Adipocyte (in vitro differentiated cells): Measurements from ENCODE around the gene LY6G5B.

Experiments used
- DNase-seq: peaks from one replicate; pipeline ENCODE4 v3.0.0-alpha.2; 2015; ENCODE audit warnings: low read depth
- H3K27me3 ChIP-seq: replicated peaks from 2 replicates; pipeline ENCODE4 v1.7.0; 2013; ENCODE audit warnings: mild to moderate bottlenecking, low read length, moderate library complexity; ENCODE audit not compliant: control insufficient read depth, insufficient read depth
- H3K36me3 ChIP-seq: 2 replicates; pipeline ENCODE4 v1.7.0; 2013; ENCODE audit warnings: low read length, mild to moderate bottlenecking, moderate library complexity; ENCODE audit not compliant: control insufficient read depth, insufficient read depth, severe bottlenecking
- H3K4me1 ChIP-seq: 2 replicates; pipeline ENCODE4 v1.7.0; 2013; ENCODE audit warnings: mild to moderate bottlenecking, low read length, moderate library complexity; ENCODE audit not compliant: control insufficient read depth, insufficient read depth
- H3K4me3 ChIP-seq: 2 replicates; pipeline ENCODE4 v1.7.0; 2013; ENCODE audit warnings: mild to moderate bottlenecking, low read length, moderate library complexity
- H3K9ac ChIP-seq: 2 replicates; pipeline ENCODE4 v1.7.0; 2013; ENCODE audit warnings: mild to moderate bottlenecking, low read length, moderate library complexity
- H3K9me3 ChIP-seq: 2 replicates; pipeline ENCODE4 v1.7.0; 2013; ENCODE audit warnings: mild to moderate bottlenecking, low read length, moderate library complexity; ENCODE audit not compliant: control insufficient read depth

The LY6G5B gene

GRCh38 chr6:31669676-31670075, at the start of gene LY6G5B:
Gene LY6G5B, plus strand, starts transcription at chr6:31669976. Its CDS starts 975 bp downstream, at chr6:31670951.
- no peak for DNase-seq
- Histone ChIP-seq H3K9ac (no peak within 1 kb of the TSS), H3K4me1 (peaks cover 6% of the 10 kb centered on the region), H3K27me3 (no peaks in the 10 kb centered on the region), H3K4me3 (no peak within 1 kb of the TSS), H3K36me3 (peaks cover 73% of the 10 kb centered on the region), H3K9me3 (no peaks in the 10 kb centered on the region)

GRCh38 chr6:31620586-31621319, 49.0 kb upstream of the LY6G5B start, which contains the start of gene PRRC2A:
Gene PRRC2A, plus strand, starts transcription at chr6:31620715. Its CDS starts 2,075 bp downstream, at chr6:31622790.
- no peaks in the 10 kb centered on the region for H3K9me3 ChIP-seq
- H3K36me3 ChIP-seq = peaks cover 31% of the 10 kb centered on the region
- H3K27me3 ChIP-seq = no peaks in the 10 kb centered on the region
- DNase-seq = peak; percentile 83
- H3K4me1 ChIP-seq = peaks cover 18% of the 10 kb centered on the region
- peak within 1 kb of the TSS; percentile 99 for H3K9ac ChIP-seq
- H3K4me3 ChIP-seq = peak within 1 kb of the TSS; percentile 98

- H3K9me3 ChIP-seq = no peaks in the 10 kb centered on the region
- H3K4me1 ChIP-seq = peaks cover 18% of the 10 kb centered on the region
- peaks cover 38% of the 10 kb centered on the region for H3K36me3 ChIP-seq
Observed at GRCh38 chr6:31621320-31621939, 48.3 kb upstream of the LY6G5B start.

GRCh38 chr6:31621991-31622390, 47.8 kb upstream of the LY6G5B start:
- Histone ChIP-seq H3K9ac (peak overlapping the region; percentile 99), H3K9me3 (no peaks in the 10 kb centered on the region), H3K36me3 (peaks cover 44% of the 10 kb centered on the region), H3K4me3 (peak overlapping the region; percentile 98), H3K27me3 (no peaks in the 10 kb centered on the region), H3K4me1 (peaks cover 18% of the 10 kb centered on the region)
- peak; percentile 39 for DNase-seq

More at GRCh38 chr6:31621320-31621939, 48.3 kb upstream of the LY6G5B start:
- peak; percentile 38 for DNase-seq
- H3K9ac ChIP-seq = peak overlapping the region; percentile 99
- H3K4me3 ChIP-seq = peak overlapping the region; percentile 98
- H3K27me3 ChIP-seq = no peaks in the 10 kb centered on the region

- Histone ChIP-seq H3K4me3 (peak overlapping the region; percentile 98), H3K9ac (peak overlapping the region; percentile 99), H3K27me3 (no peaks in the 10 kb centered on the region), H3K4me1 (peaks cover 18% of the 10 kb centered on the region), H3K9me3 (no peaks in the 10 kb centered on the region), H3K36me3 (peaks cover 51% of the 10 kb centered on the region)
- DNase-seq = no peak
Observed at GRCh38 chr6:31622684-31623091, 47.1 kb upstream of the LY6G5B start.

- Histone ChIP-seq H3K9me3 (no peaks in the 10 kb centered on the region), H3K4me1 (peaks cover 18% of the 10 kb centered on the region), H3K9ac (no peak overlapping the region), H3K36me3 (peaks cover 64% of the 10 kb centered on the region), H3K4me3 (no peak overlapping the region), H3K27me3 (no peaks in the 10 kb centered on the region)
- DNase-seq = no peak
Observed at GRCh38 chr6:31624070-31624469, 45.7 kb upstream of the LY6G5B start.

GRCh38 chr6:31626952-31627351, 42.8 kb upstream of the LY6G5B start:
- peaks cover 93% of the 10 kb centered on the region for H3K36me3 ChIP-seq
- DNase-seq = no peak
- H3K4me3 ChIP-seq = no peak overlapping the region
- H3K9ac ChIP-seq = no peak overlapping the region
- H3K9me3 ChIP-seq = no peaks in the 10 kb centered on the region
- no peaks in the 10 kb centered on the region for H3K27me3 ChIP-seq
- peaks cover 11% of the 10 kb centered on the region for H3K4me1 ChIP-seq

- H3K9me3 ChIP-seq = no peaks in the 10 kb centered on the region
- H3K36me3 ChIP-seq = peaks cover 99% of the 10 kb centered on the region
- H3K4me3 ChIP-seq = no peak overlapping the region
Observed at GRCh38 chr6:31627690-31628287, 42.0 kb upstream of the LY6G5B start.

GRCh38 chr6:31629014-31629413, 40.8 kb upstream of the LY6G5B start:
- H3K4me3 ChIP-seq = no peak overlapping the region
- no peaks in the 10 kb centered on the region for H3K9me3 ChIP-seq
- H3K27me3 ChIP-seq = no peaks in the 10 kb centered on the region
- no peak for DNase-seq
- peaks cover 100% of the 10 kb centered on the region for H3K36me3 ChIP-seq
- no peak overlapping the region for H3K9ac ChIP-seq
- no peaks in the 10 kb centered on the region for H3K4me1 ChIP-seq

More at GRCh38 chr6:31627690-31628287, 42.0 kb upstream of the LY6G5B start:
- Histone ChIP-seq H3K27me3 (no peaks in the 10 kb centered on the region), H3K4me1 (peaks cover 3% of the 10 kb centered on the region), H3K9ac (no peak overlapping the region)
- no peak for DNase-seq

- Histone ChIP-seq H3K9me3 (no peaks in the 10 kb centered on the region), H3K36me3 (peaks cover 100% of the 10 kb centered on the region), H3K4me3 (no peak overlapping the region), H3K4me1 (peaks cover 7% of the 10 kb centered on the region), H3K27me3 (no peaks in the 10 kb centered on the region), H3K9ac (no peak overlapping the region)
- DNase-seq = no peak
Observed at GRCh38 chr6:31630177-31630934, 39.4 kb upstream of the LY6G5B start.

GRCh38 chr6:31631209-31631608, 38.6 kb upstream of the LY6G5B start:
- no peak overlapping the region for H3K9ac ChIP-seq
- no peaks in the 10 kb centered on the region for H3K27me3 ChIP-seq
- peaks cover 100% of the 10 kb centered on the region for H3K36me3 ChIP-seq
- H3K9me3 ChIP-seq = no peaks in the 10 kb centered on the region
- H3K4me3 ChIP-seq = no peak overlapping the region
- DNase-seq = no peak
- peaks cover 7% of the 10 kb centered on the region for H3K4me1 ChIP-seq
